ENCODE measurements around the gene FBP1. TPM values are rescaled to one million over a fixed set of nuclear protein-coding genes. Genes with fewer than 3 reads are reported as not detected.

FBP1 gene
- total and polyA plus RNA-seq, 2 donors (not counting 1 experiment from before 2014, with no cell fraction given): not detected

- Histone ChIP-seq H3K4me3 (replicated peaks in 1 of 4; ENCODE audit: control extremely low read depth in 1 of 4, insufficient read depth in 1 of 4, low read depth in 3 of 4, low read length in 4 of 4) (no peak within 1 kb of the TSS), H3K4me2 (ENCODE audit: extremely low read depth, insufficient read depth, low read length) (no peak within 1 kb of the TSS), H2AFZ (ENCODE audit: low read length) (no peak within 1 kb of the TSS), H3K4me1 (ENCODE audit: control insufficient read depth, extremely low read depth, insufficient read depth, low read length) (no peaks in the 10 kb centered on the region), H3K9me3 (ENCODE audit: control insufficient read depth, insufficient read depth, low read depth, low read length) (no peaks in the 10 kb centered on the region), H3K79me2 (ENCODE audit: control insufficient read depth, insufficient read depth, low read length) (no peaks in the 10 kb centered on the region), H3K36me3 (ENCODE audit: control insufficient read depth, insufficient read depth, low read length) (no peaks in the 10 kb centered on the region), H3K27me3 (ENCODE audit: control insufficient read depth, insufficient read depth, low read length) (no peaks in the 10 kb centered on the region), H3K27ac (ENCODE audit: insufficient read depth, low read length) (no peak within 1 kb of the TSS), H4K20me1 (ENCODE audit: control insufficient read depth, extremely low read depth, insufficient read depth, low read length) (no peaks in the 10 kb centered on the region), H3K9ac (ENCODE audit: insufficient read depth, low read length) (no peak within 1 kb of the TSS)
- peak; percentile 4 to 47 for DNase-seq (ENCODE audit: low read depth in 2 of 2)
- no peak for TF ChIP-seq CTCF (conservative IDR thresholded peaks at IDR 0.05 in 1 of 2, IDR thresholded peaks at IDR 0.05 in 1 of 2; ENCODE audit: low read depth in 1 of 2, low read length in 2 of 2)
- TF ChIP-seq EZH2 (IDR thresholded peaks at IDR 0.05; ENCODE audit: low read length, missing control alignments): no peak
Measured at GRCh38 chr9:94554439-94555331, 84.6 kb downstream of the FBP1 start, which contains the start of gene PCAT7. Gene PCAT7, plus strand, starts transcription at chr9:94555083.

GRCh38 chr9:94554078-94554438 lies 85.3 kb downstream of the FBP1 start:
- no peaks in the 10 kb centered on the region for H3K9me3 ChIP-seq (ENCODE audit: control insufficient read depth, insufficient read depth, low read depth, low read length)
- H3K27me3 ChIP-seq (ENCODE audit: control insufficient read depth, insufficient read depth, low read length): no peaks in the 10 kb centered on the region
- H3K9ac ChIP-seq (ENCODE audit: insufficient read depth, low read length): no peak overlapping the region
- H4K20me1 ChIP-seq (ENCODE audit: control insufficient read depth, extremely low read depth, insufficient read depth, low read length): no peaks in the 10 kb centered on the region
- H3K79me2 ChIP-seq (ENCODE audit: control insufficient read depth, insufficient read depth, low read length): no peaks in the 10 kb centered on the region
- H2AFZ ChIP-seq (ENCODE audit: low read length): no peak overlapping the region
- H3K27ac ChIP-seq (ENCODE audit: insufficient read depth, low read length): no peak overlapping the region
- no peak overlapping the region for H3K4me2 ChIP-seq (ENCODE audit: extremely low read depth, insufficient read depth, low read length)
- H3K4me3 ChIP-seq (replicated peaks in 1 of 4; ENCODE audit: control extremely low read depth in 1 of 4, insufficient read depth in 1 of 4, low read depth in 3 of 4, low read length in 4 of 4): no peak overlapping the region
- TF ChIP-seq CTCF (conservative IDR thresholded peaks at IDR 0.05 in 1 of 2, IDR thresholded peaks at IDR 0.05 in 1 of 2; ENCODE audit: low read depth in 1 of 2, low read length in 2 of 2) (no peak), EZH2 (IDR thresholded peaks at IDR 0.05; ENCODE audit: low read length, missing control alignments) (no peak)
- H3K36me3 ChIP-seq (ENCODE audit: control insufficient read depth, insufficient read depth, low read length): no peaks in the 10 kb centered on the region
- H3K4me1 ChIP-seq (ENCODE audit: control insufficient read depth, extremely low read depth, insufficient read depth, low read length): no peaks in the 10 kb centered on the region
- no peak for DNase-seq (ENCODE audit: low read depth in 2 of 2)

Other genes with a start within 250 kb of the FBP1 start
- gene PCAT7, start 84.4 kb downstream of the FBP1 start, total RNA-seq: under 0.01 TPM in 2 replicates
- 0.01 TPM in 2 replicates for gene PCAT7, start 84.4 kb downstream of the FBP1 start, polyA plus RNA-seq
- gene FBP2, start 45.7 kb downstream of the FBP1 start, total RNA-seq: not detected in 2 replicates
- not detected in 2 replicates for gene FBP2, start 45.7 kb downstream of the FBP1 start, polyA plus RNA-seq
- gene AOPEP, start 87.2 kb upstream of the FBP1 start, total RNA-seq: 66.8 and 94.1 TPM in 2 replicates
- gene AOPEP, start 87.2 kb upstream of the FBP1 start, polyA plus RNA-seq: 33.2 and 66.1 TPM in 2 replicates